Activated naive CD8-positive, alpha-beta T cell treated with anti-CD3 and anti-CD28 coated beads, Interleukin-2, amount 50 U/mL, for 24 hours (primary cell): ENCODE results near the gene KDM6A.

Experiments used
- ATAC-seq: fragments of 150-1000 bp; cut with Tn5 transposase; one replicate; pipeline ENCODE4 v1.10.0; 2021
- DNase-seq: peaks from one replicate; pipeline ENCODE4 v3.0.0; 2021
- H3K27ac Mint-ChIP-seq: one replicate; pipeline ENCODE4 v1.8.0; 2021; ENCODE audit warnings: mild to moderate bottlenecking, mixed read lengths
- H3K27me3 Mint-ChIP-seq: one replicate; pipeline ENCODE4 v1.8.0; 2021; ENCODE audit warnings: mixed read lengths
- H3K36me3 Mint-ChIP-seq: one replicate; pipeline ENCODE4 v1.8.0; 2021; ENCODE audit warnings: low read depth, mixed read lengths
- H3K4me1 Mint-ChIP-seq: one replicate; pipeline ENCODE4 v1.8.0; 2021; ENCODE audit warnings: mixed read lengths
- H3K4me3 Mint-ChIP-seq: one replicate; pipeline ENCODE4 v1.8.0; 2021; ENCODE audit warnings: mild to moderate bottlenecking, moderate library complexity, mixed read lengths
- H3K9me3 Mint-ChIP-seq: one replicate; pipeline ENCODE4 v1.8.0; 2021; ENCODE audit warnings: mixed read lengths

Gene KDM6A

DNA sequence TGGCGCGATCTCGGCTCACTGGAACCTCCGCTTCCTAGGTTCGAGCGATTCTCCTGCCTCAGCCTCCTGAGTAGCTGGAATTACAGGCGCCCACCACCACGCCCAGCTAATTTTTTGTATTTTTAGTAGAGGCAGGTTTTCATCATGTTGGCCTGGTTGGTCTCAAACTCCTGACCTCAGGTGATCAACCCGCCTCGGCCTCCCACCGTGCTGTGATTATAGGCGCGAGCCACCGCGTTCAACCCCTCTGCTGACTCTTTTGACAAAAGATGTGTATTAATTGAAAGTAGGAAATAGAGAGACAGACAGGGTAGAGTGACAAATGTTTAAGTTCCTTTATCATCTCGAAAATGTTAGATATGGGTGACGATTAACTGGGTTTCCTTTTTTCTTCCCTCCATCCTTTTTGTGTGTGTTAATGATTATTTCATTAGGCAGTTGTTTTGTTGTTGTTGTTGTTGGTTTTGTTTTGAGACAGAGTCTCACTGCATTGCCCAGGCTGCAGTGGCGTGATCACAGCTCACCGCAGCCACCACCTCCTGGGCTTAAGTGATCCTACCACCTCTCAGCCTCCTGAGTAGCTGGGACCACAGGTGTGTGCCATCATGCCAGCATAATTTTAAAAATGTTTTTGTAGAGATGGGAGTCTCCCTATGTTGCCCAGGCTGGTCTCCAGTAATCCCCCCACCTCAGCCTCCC lies 79.5 kb downstream of the KDM6A start:
- Mint-ChIP-seq H3K4me1 (peaks cover 43% of the 10 kb centered on the region), H3K36me3 (no peaks in the 10 kb centered on the region), H3K27ac (no peak overlapping the region), H3K4me3 (no peak overlapping the region), H3K9me3 (no peaks in the 10 kb centered on the region), H3K27me3 (no peaks in the 10 kb centered on the region)
- ATAC-seq (no peak), DNase-seq (no peak)

DNA sequence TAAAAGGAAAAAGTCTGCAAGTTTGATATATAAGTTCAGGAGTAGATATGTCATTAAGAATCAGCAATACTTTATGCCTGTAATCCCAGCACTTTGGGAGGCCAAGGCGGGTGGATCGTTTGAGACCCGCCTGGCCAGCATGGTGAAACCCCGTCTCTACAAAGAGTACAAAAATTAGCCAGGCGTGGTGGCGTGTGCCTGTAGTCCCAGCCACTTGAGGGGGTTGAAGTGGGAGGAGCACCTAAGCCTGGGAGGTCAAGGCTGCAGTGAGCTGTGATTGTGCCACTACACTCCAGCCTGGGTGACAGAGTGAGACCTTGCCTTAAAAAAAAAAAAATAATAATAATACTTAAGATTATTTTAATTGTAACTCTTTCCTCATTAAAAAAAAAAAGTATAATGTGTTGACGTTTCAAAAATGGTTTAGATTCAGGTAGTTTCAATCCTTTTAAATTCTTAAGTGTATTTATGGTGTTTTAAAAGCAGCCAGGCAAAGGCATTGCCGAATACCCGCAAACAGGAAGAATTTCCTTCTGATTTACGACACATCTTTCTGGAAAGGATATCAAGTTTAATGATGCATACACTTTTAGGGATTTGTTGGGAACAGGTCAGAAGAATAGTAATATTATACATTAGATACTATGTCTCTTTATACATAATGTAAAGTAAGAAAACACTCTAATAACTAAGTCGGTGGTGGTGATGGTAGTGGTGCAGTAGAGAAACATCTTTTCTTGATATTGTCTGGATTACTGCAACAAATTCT lies 80.9 kb downstream of the KDM6A start:
- Mint-ChIP-seq H3K4me1 (peaks cover 40% of the 10 kb centered on the region), H3K27me3 (no peaks in the 10 kb centered on the region), H3K27ac (no peak overlapping the region), H3K4me3 (no peak overlapping the region), H3K9me3 (no peaks in the 10 kb centered on the region), H3K36me3 (no peaks in the 10 kb centered on the region)
- no peak for DNase-seq
- ATAC-seq = no peak

DNA sequence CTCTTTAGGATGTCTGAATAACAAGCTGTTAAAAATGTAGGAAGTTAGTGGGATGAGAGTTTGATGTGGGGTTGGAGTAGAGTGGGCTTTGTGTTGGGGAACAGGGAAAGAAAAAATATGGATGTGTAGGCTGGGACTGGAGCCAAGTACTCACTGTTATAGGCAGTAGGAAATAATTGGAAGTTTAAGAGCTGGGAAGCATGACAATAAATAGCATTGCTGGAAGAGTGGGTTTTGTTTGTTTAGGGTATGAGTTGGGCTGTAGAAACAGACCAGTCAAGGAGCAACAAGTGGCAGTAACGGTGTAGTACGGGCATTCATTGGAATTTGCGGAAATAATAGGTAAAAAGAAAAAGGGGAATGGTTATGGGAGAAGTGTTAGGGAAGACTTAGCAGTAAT lies 81.6 kb downstream of the KDM6A start:
- H3K27ac Mint-ChIP-seq = peak overlapping the region; percentile 32
- H3K4me3 Mint-ChIP-seq = no peak overlapping the region
- ATAC-seq = no peak

DNA sequence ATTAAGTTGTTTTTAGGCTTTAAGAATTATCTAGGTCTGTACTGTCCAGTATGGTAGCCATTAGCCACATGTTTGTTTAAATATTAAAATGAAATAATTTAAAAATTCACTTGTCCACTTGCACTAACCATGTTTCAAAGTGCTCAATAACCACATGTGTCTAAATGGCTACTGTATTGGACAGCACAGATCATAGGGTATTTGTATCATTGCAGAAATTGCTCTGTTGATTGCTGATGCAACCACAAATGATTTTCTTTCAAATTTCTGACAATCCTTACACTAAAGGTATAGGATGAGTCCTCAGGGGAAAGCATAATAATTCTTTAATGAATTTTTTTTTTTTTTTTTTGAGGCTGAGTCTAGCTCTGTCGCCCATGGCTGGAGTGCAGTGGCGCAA lies 84.9 kb downstream of the KDM6A start:
- peaks cover 56% of the 10 kb centered on the region for H3K4me1 Mint-ChIP-seq
- H3K9me3 Mint-ChIP-seq = no peaks in the 10 kb centered on the region
- no peaks in the 10 kb centered on the region for H3K27me3 Mint-ChIP-seq
- H3K36me3 Mint-ChIP-seq = peaks cover 5% of the 10 kb centered on the region
- ATAC-seq = no peak
- H3K27ac Mint-ChIP-seq = no peak overlapping the region
- no peak for DNase-seq
- H3K4me3 Mint-ChIP-seq = no peak overlapping the region

More for the DNA sequence above, 81.6 kb downstream of the KDM6A start:
- Mint-ChIP-seq H3K4me1 (peaks cover 44% of the 10 kb centered on the region), H3K27me3 (no peaks in the 10 kb centered on the region), H3K36me3 (no peaks in the 10 kb centered on the region), H3K9me3 (no peaks in the 10 kb centered on the region)
- DNase-seq = no peak

DNA sequence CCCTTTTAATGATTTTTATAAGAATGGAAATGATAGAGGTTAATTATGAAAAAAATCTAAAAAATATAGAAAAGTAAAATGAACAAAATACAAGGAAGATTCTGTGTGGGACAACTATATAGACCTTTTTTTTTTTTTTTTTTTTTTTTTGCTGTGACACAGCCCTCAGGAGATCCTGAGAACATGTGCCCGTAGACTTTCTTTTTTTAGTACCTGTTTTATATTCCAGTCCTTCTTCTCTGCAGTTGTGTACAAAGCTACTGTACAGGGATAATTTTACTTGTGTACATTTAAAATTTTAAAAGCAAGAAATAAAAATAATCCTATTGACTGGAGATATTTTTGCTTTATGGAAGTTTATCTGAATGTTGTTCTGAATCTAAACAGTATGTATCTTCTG lies 85.5 kb downstream of the KDM6A start:
- H3K4me1 Mint-ChIP-seq = peaks cover 54% of the 10 kb centered on the region
- no peak for ATAC-seq
- no peak overlapping the region for H3K4me3 Mint-ChIP-seq
- H3K27ac Mint-ChIP-seq = no peak overlapping the region
- H3K9me3 Mint-ChIP-seq = no peaks in the 10 kb centered on the region
- no peak for DNase-seq
- H3K36me3 Mint-ChIP-seq = peaks cover 8% of the 10 kb centered on the region
- H3K27me3 Mint-ChIP-seq = no peaks in the 10 kb centered on the region

DNA sequence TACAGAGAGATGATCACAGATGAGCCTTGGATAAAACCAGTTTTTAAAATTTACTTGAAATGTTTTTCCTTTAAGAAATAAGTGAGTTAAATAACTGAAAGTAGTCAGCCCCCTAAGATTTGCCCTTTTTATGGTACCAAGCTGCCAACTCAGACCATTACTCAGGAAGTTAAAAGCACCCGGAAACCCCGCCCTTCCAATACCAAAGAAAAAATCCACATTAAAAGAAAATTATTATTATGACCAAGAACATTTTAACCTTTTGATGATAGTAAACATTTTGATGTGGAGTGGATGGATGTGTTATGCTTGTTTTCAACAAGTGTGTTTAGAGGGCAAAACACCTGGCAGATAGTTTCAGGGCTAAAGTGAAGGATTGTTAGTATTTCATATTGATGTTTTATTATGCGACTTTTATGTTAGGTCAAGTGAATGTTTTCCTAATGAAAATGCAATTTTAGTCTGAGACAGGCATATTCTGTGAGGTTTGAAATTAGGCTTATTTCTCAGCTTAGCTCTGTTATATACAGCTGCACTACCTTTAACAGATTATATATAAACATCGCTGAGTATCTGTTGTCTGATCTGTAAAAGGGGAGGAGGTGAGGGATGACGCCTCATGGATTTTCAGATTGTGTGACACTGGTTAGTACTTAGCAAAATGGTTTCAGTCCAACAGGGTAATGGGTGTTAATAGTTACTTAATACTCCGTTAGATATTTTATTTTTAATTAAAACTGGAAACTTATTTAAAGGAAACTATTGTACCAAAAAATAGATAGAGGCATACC lies 89.0 kb downstream of the KDM6A start:
- Mint-ChIP-seq H3K27me3 (no peaks in the 10 kb centered on the region), H3K36me3 (peaks cover 19% of the 10 kb centered on the region), H3K4me1 (peaks cover 57% of the 10 kb centered on the region), H3K27ac (no peak overlapping the region), H3K9me3 (peaks cover 3% of the 10 kb centered on the region), H3K4me3 (no peak overlapping the region)
- ATAC-seq (no peak), DNase-seq (no peak)

DNA sequence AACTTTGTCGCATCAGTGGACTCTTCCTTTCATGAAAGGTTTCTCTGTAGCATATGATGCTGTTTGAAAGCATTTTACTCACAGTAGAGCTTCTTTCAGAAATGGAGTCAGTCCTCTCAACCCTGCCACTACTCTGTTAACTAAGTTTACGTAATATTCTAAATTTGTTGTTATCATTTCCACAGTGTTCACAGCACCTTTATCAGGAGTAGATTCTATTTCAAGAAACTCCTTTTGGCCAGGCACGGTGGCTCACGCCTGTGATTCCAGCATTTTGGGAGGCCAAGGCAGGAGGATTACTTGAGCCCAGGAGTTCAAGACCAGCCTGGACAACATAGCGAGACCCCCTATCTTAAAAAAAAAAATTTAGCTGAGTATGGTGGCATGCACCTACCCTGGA lies 90.0 kb downstream of the KDM6A start:
- H3K27ac Mint-ChIP-seq = no peak overlapping the region
- peaks cover 3% of the 10 kb centered on the region for H3K9me3 Mint-ChIP-seq
- peaks cover 64% of the 10 kb centered on the region for H3K4me1 Mint-ChIP-seq
- no peak for ATAC-seq
- no peak overlapping the region for H3K4me3 Mint-ChIP-seq
- H3K36me3 Mint-ChIP-seq = peaks cover 24% of the 10 kb centered on the region
- DNase-seq = no peak
- no peaks in the 10 kb centered on the region for H3K27me3 Mint-ChIP-seq

DNA sequence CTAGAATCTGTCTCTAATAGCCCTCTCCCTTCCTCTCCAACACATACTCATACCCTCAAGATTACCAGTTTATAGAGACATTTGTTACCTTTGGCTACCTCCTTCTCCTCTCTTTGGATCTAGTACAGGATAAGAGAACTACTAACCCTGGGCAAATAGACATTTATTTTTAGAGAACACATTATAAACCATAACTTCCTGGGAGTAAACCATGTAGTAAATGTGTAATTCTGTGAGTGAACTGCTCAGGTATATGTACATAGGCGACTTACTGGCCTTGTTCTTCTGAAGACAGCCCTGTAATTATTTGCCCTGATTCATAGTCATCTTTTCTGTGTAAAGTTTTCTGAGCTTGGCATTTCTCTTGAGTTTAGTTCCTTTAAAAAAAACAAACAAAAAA lies 94.2 kb downstream of the KDM6A start:
- H3K4me3 Mint-ChIP-seq = no peak overlapping the region
- ATAC-seq (no peak), DNase-seq (no peak)
- no peak overlapping the region for H3K27ac Mint-ChIP-seq
- H3K27me3 Mint-ChIP-seq = no peaks in the 10 kb centered on the region
- H3K4me1 Mint-ChIP-seq = peaks cover 37% of the 10 kb centered on the region
- H3K9me3 Mint-ChIP-seq = peaks cover 3% of the 10 kb centered on the region
- peaks cover 29% of the 10 kb centered on the region for H3K36me3 Mint-ChIP-seq

DNA sequence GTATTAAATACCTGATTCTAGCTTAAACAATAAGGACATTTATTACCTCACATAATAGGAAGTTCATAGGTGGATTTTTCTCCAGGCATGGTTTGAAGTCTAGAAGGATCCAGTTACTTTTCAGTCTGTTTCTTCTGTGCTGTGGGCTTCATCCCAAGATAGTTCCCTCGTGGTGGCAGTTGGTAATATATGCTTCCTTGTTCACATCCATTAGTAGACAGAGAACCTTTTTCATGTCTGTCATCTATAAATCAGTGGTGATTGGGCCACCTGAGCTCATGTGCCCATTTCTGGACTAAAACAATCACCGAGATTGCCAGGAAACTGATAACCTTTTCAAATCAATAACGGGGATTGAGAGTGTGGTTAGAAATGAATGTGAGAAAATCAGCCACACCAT lies 97.7 kb downstream of the KDM6A start:
- H3K4me1 Mint-ChIP-seq = peaks cover 34% of the 10 kb centered on the region

DNA sequence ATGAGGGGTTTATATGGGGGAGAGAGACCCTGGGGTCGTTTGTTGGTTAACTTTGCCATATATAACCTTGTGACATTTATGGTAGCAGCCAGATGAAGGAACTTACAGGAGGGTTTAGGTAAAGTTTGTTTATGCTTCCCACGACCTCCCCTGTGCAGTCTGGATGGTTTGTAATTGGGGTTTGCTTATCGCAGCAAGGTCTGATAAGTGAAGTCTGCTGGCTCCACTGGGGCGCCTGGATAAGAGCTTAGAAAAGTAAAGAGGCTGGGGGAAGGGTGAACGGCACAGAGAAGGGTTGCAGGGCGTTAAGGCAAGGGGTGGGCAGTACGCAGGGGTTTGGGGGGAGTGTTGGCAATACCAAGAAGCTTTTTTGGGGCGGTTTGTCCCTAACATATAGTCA lies 98.7 kb downstream of the KDM6A start:
- Mint-ChIP-seq H3K27ac (no peak overlapping the region), H3K27me3 (no peaks in the 10 kb centered on the region), H3K36me3 (peaks cover 39% of the 10 kb centered on the region), H3K9me3 (peaks cover 7% of the 10 kb centered on the region), H3K4me1 (peaks cover 30% of the 10 kb centered on the region), H3K4me3 (no peak overlapping the region)
- DNase-seq (no peak), ATAC-seq (no peak)

More for the DNA sequence above, 97.7 kb downstream of the KDM6A start:
- no peak for DNase-seq
- H3K4me3 Mint-ChIP-seq = no peak overlapping the region
- H3K36me3 Mint-ChIP-seq = peaks cover 39% of the 10 kb centered on the region
- no peak overlapping the region for H3K27ac Mint-ChIP-seq
- ATAC-seq = no peak
- peaks cover 10% of the 10 kb centered on the region for H3K9me3 Mint-ChIP-seq
- H3K27me3 Mint-ChIP-seq = no peaks in the 10 kb centered on the region

DNA sequence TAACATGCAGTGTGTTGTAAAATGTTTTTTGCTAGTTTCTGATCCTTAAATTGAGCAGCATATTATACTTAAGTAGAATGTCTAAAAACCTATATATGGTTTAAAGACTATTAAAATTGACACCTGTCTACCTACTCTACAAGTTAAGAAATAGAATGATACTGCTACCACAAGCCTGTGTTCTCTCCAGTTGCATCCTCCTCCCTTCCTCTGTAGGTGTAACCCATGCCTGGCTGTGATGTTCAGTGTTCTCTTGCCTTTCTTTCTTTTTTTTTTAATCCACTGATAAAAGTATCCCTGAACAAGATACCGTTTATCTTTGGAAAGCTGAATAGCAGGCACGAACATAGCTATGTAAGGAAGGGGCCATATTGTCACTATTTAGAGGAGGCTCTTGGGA lies 99.1 kb downstream of the KDM6A start:
- ATAC-seq = no peak
- H3K4me1 Mint-ChIP-seq = peaks cover 28% of the 10 kb centered on the region

DNA sequence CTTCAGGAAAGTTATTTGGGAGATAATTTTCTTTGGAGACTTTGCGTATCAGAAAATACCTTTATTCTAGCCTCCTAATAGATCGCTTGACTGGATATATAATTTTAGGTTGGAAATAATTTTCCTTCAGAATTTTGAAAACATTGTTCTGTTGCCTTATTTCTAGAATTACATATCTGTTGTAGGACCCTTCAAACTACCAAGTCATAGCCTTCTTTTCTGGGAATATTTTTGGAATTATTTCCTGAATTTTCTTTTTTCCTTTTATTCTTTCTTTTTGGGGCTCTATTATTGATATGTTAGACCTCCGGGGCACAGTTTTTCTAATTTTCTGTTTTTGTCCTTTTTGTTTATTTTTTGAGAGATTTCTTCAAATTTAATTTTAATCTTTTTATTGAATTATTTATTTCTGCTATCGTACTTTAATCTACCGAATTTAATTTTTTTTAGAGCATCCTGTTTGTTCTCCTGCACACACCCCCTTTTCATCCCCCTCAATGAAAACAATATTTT lies 100.5 kb downstream of the KDM6A start:
- Mint-ChIP-seq H3K4me1 (peaks cover 25% of the 10 kb centered on the region), H3K27ac (no peak overlapping the region), H3K9me3 (peaks cover 7% of the 10 kb centered on the region), H3K4me3 (no peak overlapping the region), H3K27me3 (no peaks in the 10 kb centered on the region), H3K36me3 (peaks cover 33% of the 10 kb centered on the region)
- no peak for DNase-seq
- ATAC-seq = no peak

More for the DNA sequence above, 99.1 kb downstream of the KDM6A start:
- peaks cover 7% of the 10 kb centered on the region for H3K9me3 Mint-ChIP-seq
- H3K4me3 Mint-ChIP-seq = no peak overlapping the region
- peaks cover 34% of the 10 kb centered on the region for H3K36me3 Mint-ChIP-seq
- H3K27me3 Mint-ChIP-seq = no peaks in the 10 kb centered on the region
- DNase-seq = no peak
- H3K27ac Mint-ChIP-seq = no peak overlapping the region

DNA sequence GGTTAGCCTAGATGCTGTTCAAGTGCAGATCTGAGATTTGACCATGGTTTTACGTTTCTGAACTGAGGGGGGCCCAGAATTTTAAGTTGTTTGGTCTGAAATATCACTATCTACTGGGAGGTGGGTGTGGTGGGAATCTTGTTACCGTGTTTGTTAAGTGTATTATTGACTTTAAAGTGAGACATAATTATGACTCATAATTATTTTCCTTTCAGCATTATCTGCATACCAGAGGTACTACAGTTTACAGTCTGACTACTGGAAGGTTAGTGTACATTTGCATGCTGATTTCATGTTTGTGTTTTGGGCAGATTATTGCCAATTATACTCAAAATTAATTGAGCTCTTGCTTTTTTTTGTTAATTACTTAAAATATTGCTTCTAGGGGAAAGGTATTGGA lies 101.5 kb downstream of the KDM6A start:
- ATAC-seq = no peak
- Mint-ChIP-seq H3K9me3 (peaks cover 7% of the 10 kb centered on the region), H3K4me3 (no peak overlapping the region), H3K27ac (no peak overlapping the region), H3K36me3 (peaks cover 35% of the 10 kb centered on the region), H3K27me3 (no peaks in the 10 kb centered on the region), H3K4me1 (peaks cover 27% of the 10 kb centered on the region)
- no peak for DNase-seq

DNA sequence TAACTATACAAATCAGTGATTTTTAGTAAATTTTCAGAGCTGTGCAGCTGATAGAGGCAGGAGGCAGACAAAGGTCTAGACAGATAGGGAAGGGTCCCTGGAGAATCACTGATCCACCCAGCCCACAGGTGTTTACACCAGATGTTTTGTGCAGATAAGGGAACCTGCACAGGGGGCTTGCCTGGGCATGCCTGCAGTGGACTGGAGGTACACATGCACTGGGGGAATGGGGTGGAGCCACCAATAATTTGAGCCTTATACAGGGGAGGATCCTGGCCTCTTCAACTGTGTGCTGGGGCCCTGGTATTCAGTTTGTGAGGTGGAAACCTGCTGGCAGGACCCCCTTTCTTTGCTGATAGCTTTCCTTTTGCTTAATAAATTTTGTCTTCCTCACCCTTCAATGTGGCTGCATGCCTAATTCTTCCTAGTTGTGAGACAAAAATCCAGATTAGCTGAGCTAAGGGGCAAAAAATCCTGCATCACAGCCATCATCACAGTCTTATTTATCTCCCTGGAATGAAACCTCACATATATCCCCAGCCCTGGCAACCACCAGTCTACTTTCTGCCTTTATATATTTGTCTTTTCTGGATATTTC lies 102.8 kb downstream of the KDM6A start:
- Mint-ChIP-seq H3K27me3 (no peaks in the 10 kb centered on the region), H3K4me1 (peaks cover 25% of the 10 kb centered on the region), H3K9me3 (peaks cover 7% of the 10 kb centered on the region), H3K27ac (no peak overlapping the region), H3K4me3 (no peak overlapping the region), H3K36me3 (peaks cover 31% of the 10 kb centered on the region)
- ATAC-seq (no peak), DNase-seq (no peak)
